ENCODE measurements around the gene CARD9.

DNA sequence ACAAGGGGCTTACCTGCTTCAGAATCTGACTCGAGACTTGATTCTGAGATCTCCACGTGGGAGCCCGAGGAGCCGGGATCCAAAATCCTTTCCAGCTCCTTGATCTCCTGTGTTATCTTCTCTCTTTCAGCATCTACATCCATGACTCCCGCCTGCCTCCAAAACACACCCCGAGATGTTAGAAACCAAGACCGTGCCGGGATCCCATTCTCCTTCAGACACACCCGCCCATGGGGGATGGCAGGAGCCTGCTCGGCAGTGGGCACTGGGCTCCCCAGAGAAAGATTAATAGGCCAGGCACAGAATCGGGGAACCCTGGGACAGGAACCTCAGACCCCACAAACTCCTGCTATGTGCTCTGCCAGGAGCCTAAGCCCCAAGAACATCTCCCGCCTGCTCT is 24.8 kb upstream of the CARD9 start:
- TF ChIP-seq POLR2A (IDR thresholded peaks at IDR 0.05) (no peak), CTCF (IDR thresholded peaks at IDR 0.05) (no peak)

All from thyroid gland (tissue), 4 donors.